HFF-Myc (cell line): ENCODE data around the gene THBD.

Experiments used
- DNase-seq: peaks from one replicate; pipeline ENCODE4 v3.0.0-alpha.2; 2011; ENCODE audit warnings: low read depth; ENCODE audit errors: extremely low read depth
- H3K4me3 ChIP-seq: replicated peaks from 2 replicates; pipeline ENCODE4 v1.5.1; 2011; ENCODE audit warnings: low read depth, mild to moderate bottlenecking, control low read depth, low read length
- CTCF ChIP-seq: IDR thresholded peaks from 2 replicates; pipeline ENCODE4 v1.5.1; 2012; ENCODE audit warnings: mild to moderate bottlenecking, low read depth, low read length, control low read depth; ENCODE audit errors: missing control alignments

The THBD gene

DNA sequence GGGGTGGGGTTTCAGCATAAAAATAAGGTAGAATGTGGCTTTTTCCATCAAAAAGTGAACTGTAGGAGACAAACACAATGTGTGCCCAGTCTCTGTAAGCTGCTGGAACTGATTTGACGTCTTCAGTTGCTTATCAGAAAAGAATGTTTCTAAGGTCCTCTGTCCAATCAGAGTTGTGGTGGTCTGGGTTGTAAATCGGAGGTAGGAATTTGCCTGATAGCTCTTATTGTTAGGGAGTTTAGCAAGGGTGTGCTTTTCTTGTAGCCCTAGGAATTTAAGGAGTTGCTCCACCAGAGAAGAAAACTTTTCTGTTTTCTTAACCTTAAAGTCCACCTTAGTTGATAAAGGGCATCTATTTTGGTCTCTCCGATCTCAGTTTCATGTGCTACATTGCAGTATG lies 24.8 kb downstream of the THBD start:
- no peak for TF ChIP-seq CTCF
- no peak overlapping the region for H3K4me3 ChIP-seq
- no peak for DNase-seq

DNA sequence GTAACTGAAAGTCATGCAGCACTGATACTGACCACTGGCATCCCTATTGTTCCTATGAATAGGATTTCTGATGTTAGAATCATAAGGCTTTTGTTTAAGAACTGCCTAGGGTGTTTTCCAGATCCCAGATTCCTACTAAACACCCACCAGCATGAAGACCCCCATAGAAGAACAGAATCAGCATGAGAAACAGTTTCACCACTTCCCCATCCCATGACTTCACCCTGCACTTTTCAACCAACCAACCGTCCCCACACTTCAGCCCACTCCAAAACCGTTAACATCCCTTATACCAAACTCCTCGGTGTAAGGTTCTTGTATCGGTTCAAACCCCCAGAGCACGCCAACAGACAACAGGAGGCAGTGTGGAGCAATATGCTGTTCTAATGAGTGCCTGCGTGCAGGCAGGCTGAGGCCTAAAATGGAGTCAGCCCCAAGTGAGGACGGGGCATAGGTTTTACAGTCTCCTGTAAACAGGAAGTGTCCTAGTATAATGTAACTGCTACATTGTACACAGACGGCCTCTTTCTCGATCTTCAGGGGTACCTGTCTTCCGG lies 25.8 kb downstream of the THBD start:
- no peak for DNase-seq
- H3K4me3 ChIP-seq: no peak overlapping the region

DNA sequence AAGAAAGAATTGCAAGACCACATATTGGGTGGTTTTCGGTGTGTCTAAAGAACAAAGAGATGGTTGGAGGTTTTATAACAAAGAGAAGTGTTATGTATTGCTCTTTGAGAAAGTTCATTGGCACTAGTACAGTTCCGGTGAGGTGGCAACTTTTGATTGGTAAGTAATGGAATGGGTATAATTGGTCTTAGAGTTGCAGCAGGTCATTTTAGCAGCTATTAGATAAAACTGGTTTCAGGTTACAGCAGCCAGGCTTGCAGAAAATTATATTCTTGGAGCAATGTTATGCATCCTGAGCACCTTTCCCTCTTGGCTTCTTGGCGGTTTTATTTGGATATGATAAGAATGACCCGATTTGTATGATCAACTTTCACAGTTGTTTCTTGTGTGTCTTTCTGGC lies 26.6 kb downstream of the THBD start:
- H3K4me3 ChIP-seq: no peak overlapping the region
- TF ChIP-seq CTCF: no peak
- DNase-seq: no peak

More for the DNA sequence above, 25.8 kb downstream of the THBD start:
- TF ChIP-seq CTCF: no peak

DNA sequence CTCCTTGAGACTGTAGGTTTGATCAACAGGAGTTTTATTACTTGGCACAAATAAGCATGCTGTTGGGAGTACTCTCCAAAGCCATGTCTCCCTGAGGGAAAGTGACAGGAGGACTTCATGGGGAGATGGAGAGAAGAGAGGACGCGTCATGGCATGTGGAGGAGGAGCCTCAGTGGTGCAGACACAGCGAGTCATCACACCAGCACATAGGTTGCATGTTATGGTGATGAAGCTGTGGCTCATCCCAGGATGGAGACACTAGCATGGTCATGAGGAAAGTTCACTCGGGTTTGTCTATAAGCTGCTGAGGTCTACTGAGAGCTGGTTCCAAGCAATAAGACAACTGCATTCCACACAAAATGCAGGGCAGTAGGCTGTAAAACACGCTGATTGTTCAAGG lies 27.5 kb downstream of the THBD start:
- peak; percentile 2 for DNase-seq
- no peak for TF ChIP-seq CTCF
- no peak overlapping the region for H3K4me3 ChIP-seq

- no peak overlapping the region for H3K4me3 ChIP-seq
- no peak for DNase-seq
- TF ChIP-seq CTCF: no peak
Observed at GRCh38 chr20:23021541-23021940, 27.9 kb downstream of the THBD start.

GRCh38 chr20:23020230-23021018 lies 29.0 kb downstream of the THBD start:
- no peak overlapping the region for H3K4me3 ChIP-seq
- no peak for DNase-seq
- no peak for TF ChIP-seq CTCF
